Keratinocyte (primary cell): ENCODE results near the gene BRF1. TPM values are rescaled to one million over a fixed set of nuclear protein-coding genes. Genes with fewer than 3 reads are reported as not detected.

ENCODE experiments used
- DNase-seq: peaks from one replicate; pipeline ENCODE4 v3.0.0-alpha.2; 2011; ENCODE audit warnings: low read depth, missing footprints, low spot score
- FAIRE-seq: peaks from 2 replicates; lab custom pipeline; 2011; peaks lifted over from hg19 to GRCh38; lab: Jason Lieb, UNC
- H2AFZ ChIP-seq: 2 replicates; pipeline ENCODE4 v1.6.0; 2012; ENCODE audit warnings: low read length, control low read depth, inconsistent platforms; ENCODE audit not compliant: control insufficient read depth
- H3K27ac ChIP-seq: 2 replicates; pipeline ENCODE4 v1.5.1; 2011; ENCODE audit warnings: low read length; ENCODE audit not compliant: control insufficient read depth, insufficient read depth
- H3K27me3 ChIP-seq: 3 replicates; pipeline ENCODE4 v1.6.0; 2011; ENCODE audit warnings: low read length; ENCODE audit not compliant: control insufficient read depth, insufficient read depth; ENCODE audit errors: extremely low read depth
- H3K36me3 ChIP-seq, 2 experiments: 2 replicates in 1 of 2; 3 replicates in 1 of 2; pipeline ENCODE4 v1.5.1; 2011; ENCODE audit warnings: low read length in 2 of 2, mild to moderate bottlenecking in 1 of 2; ENCODE audit not compliant: control insufficient read depth in 2 of 2, insufficient read depth in 2 of 2; ENCODE audit errors: extremely low read depth in 1 of 2
- H3K4me1 ChIP-seq: 3 replicates; pipeline ENCODE4 v1.5.1; 2011; ENCODE audit warnings: low read length; ENCODE audit not compliant: control insufficient read depth, insufficient read depth; ENCODE audit errors: extremely low read depth
- H3K4me2 ChIP-seq: 3 replicates; pipeline ENCODE4 v1.6.0; 2011; ENCODE audit warnings: low read depth, low read length; ENCODE audit not compliant: control insufficient read depth, insufficient read depth; ENCODE audit errors: extremely low read depth
- H3K4me3 ChIP-seq, 3 experiments: fragments of 200-600 bp in 1 of 3; sonication (generic) in 1 of 3; 2 replicates in 2 of 3; 3 replicates in 1 of 3; pipeline ENCODE4 v1.5.1; 2011 to 2016; ENCODE audit warnings: low read length in 3 of 3, mild to moderate bottlenecking in 3 of 3, control low read depth in 2 of 3, inconsistent platforms in 1 of 3, low read depth in 1 of 3, mixed read lengths in 1 of 3, mixed run types in 1 of 3, moderate library complexity in 1 of 3; ENCODE audit not compliant: control insufficient read depth in 2 of 3, insufficient read depth in 2 of 3; ENCODE audit errors: extremely low read depth in 1 of 3
- H3K79me2 ChIP-seq: 2 replicates; pipeline ENCODE4 v1.6.0; 2012; ENCODE audit warnings: low read length; ENCODE audit not compliant: control insufficient read depth, insufficient read depth
- H3K9ac ChIP-seq: 3 replicates; pipeline ENCODE4 v1.6.0; 2011; ENCODE audit warnings: low read length; ENCODE audit not compliant: control insufficient read depth, insufficient read depth; ENCODE audit errors: extremely low read depth
- H3K9me1 ChIP-seq: 3 replicates; pipeline ENCODE4 v1.6.0; 2011; ENCODE audit warnings: low read length; ENCODE audit not compliant: control insufficient read depth, insufficient read depth; ENCODE audit errors: extremely low read depth
- H3K9me3 ChIP-seq: 2 replicates; pipeline ENCODE4 v1.5.1; 2012; ENCODE audit warnings: low read depth, low read length; ENCODE audit not compliant: control insufficient read depth
- H4K20me1 ChIP-seq: 3 replicates; pipeline ENCODE4 v1.6.0; 2011; ENCODE audit warnings: low read length; ENCODE audit not compliant: control insufficient read depth, insufficient read depth; ENCODE audit errors: extremely low read depth
- CTCF ChIP-seq, 3 experiments: IDR thresholded peaks in 1 of 3; conservative IDR thresholded peaks in 1 of 3; optimal IDR thresholded peaks in 1 of 3; 2 replicates in 2 of 3; 3 replicates in 1 of 3; pipeline versions ENCODE3 to v1.5.1; 2011; ENCODE audit warnings: low read length in 3 of 3, mild to moderate bottlenecking in 3 of 3, moderate library complexity in 2 of 3, control low read depth in 1 of 3, inconsistent platforms in 1 of 3; ENCODE audit not compliant: insufficient read depth in 2 of 3; ENCODE audit errors: extremely low read depth in 1 of 3
- EZH2 ChIP-seq: IDR thresholded peaks from one replicate; pipeline ENCODE4 v1.6.1; 2012; ENCODE audit warnings: inconsistent platforms, mild to moderate bottlenecking, low read length, moderate library complexity
- dilution Hi-C: fragments of 300-500 bp; cut with MboI; formaldehyde crosslinking; loops from one replicate; pipeline ENCODE4 v1.7.0; 2020; ENCODE audit warnings: low sequenced_read_pairs; ENCODE audit not compliant: extremely low pct_ligation_motif_present
- polyA minus RNA-seq, 3 experiments: library from RNA; depleted of rRNA, polyadenylated mRNA; stranded (reverse); fragments of >200 nt; gene quantifications; 1 replicate in 1 of 3; 2 replicates in 1 of 3; 3 replicates in 1 of 3; pipeline ENCODE4 v1.2.3, GENCODE V29; 2011
- polyA plus RNA-seq, 5 experiments: library from polyadenylated mRNA; depleted of rRNA in 3 of 5; stranded (reverse) in 3 of 5; stranded (forward) in 1 of 5; unstranded in 1 of 5; fragments of >200 nt; gene quantifications; 1 replicate in 1 of 5; 2 replicates in 3 of 5; 3 replicates in 1 of 5; pipeline versions ENCODE4 v1.2.1 to v1.2.3, GENCODE V29; 2011 to 2012; ENCODE audit warnings: missing spikeins in 2 of 5, low read depth in 1 of 5, low replicate concordance in 1 of 5

Gene BRF1, protein sequence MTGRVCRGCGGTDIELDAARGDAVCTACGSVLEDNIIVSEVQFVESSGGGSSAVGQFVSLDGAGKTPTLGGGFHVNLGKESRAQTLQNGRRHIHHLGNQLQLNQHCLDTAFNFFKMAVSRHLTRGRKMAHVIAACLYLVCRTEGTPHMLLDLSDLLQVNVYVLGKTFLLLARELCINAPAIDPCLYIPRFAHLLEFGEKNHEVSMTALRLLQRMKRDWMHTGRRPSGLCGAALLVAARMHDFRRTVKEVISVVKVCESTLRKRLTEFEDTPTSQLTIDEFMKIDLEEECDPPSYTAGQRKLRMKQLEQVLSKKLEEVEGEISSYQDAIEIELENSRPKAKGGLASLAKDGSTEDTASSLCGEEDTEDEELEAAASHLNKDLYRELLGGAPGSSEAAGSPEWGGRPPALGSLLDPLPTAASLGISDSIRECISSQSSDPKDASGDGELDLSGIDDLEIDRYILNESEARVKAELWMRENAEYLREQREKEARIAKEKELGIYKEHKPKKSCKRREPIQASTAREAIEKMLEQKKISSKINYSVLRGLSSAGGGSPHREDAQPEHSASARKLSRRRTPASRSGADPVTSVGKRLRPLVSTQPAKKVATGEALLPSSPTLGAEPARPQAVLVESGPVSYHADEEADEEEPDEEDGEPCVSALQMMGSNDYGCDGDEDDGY
- 5.4 to 8.1 TPM (median 6.5 TPM) in 3 replicates for polyA plus RNA-seq
- polyA plus RNA-seq (2011; ENCODE audit: low read depth), result 9.7 TPM
- polyA plus RNA-seq (2011; cell fraction: cytosol; rRNA removed), result 3.5 and 5.7 TPM in 2 replicates
- polyA plus RNA-seq (2011; cell fraction: nucleus; rRNA removed), result 16.5 and 18.3 TPM in 2 replicates
- polyA plus RNA-seq (2012; ENCODE audit: low replicate concordance), result 6.9 and 16.0 TPM in 2 replicates
- polyA minus RNA-seq, result 12.9 to 21.2 TPM (median 13.0 TPM) in 3 replicates
- polyA minus RNA-seq (2011; cell fraction: cytosol; rRNA and poly(A)+ RNA removed), result 7.5 TPM
- 21.6 and 27.5 TPM in 2 replicates for polyA minus RNA-seq (2011; cell fraction: nucleus; rRNA and poly(A)+ RNA removed)

- H3K9me3 ChIP-seq, result no peaks in the 10 kb centered on the region
- H4K20me1 ChIP-seq, result no peaks in the 10 kb centered on the region
- H3K4me2 ChIP-seq, result peak within 1 kb of the TSS; percentile 87
- H3K27ac ChIP-seq, result peak within 1 kb of the TSS; percentile 69
- H3K36me3 ChIP-seq, result no peaks in the 10 kb centered on the region
- dilution Hi-C loops, result no loop called here
- no peaks in the 10 kb centered on the region for H3K9me1 ChIP-seq
- H3K4me1 ChIP-seq, result peaks cover 5% of the 10 kb centered on the region
- FAIRE-seq (no peak), DNase-seq (peak; percentile 44)
- TF ChIP-seq CTCF (optimal IDR thresholded peaks at IDR 0.05 in 1 of 3, IDR thresholded peaks at IDR 0.05 in 1 of 3, conservative IDR thresholded peaks at IDR 0.05 in 1 of 3; ENCODE audit: extremely low read depth in 1 of 3, insufficient read depth in 2 of 3, low read length in 3 of 3) (no peak), EZH2 (no peak)
- no peaks in the 10 kb centered on the region for H3K27me3 ChIP-seq
- peak within 1 kb of the TSS; percentile 96 for H2AFZ ChIP-seq
- peak within 1 kb of the TSS; percentile 89 for H3K9ac ChIP-seq
- H3K79me2 ChIP-seq, result peaks cover 40% of the 10 kb centered on the region
- H3K4me3 ChIP-seq, result peak within 1 kb of the TSS; percentile 75 to 96 (median 86)
Observed at GRCh38 chr14:105300542-105301102, at the start of gene BRF1. TSS of gene BRF1 (minus strand) at chr14:105301001. CDS start at chr14:105300629, 372 bp downstream.

DNA sequence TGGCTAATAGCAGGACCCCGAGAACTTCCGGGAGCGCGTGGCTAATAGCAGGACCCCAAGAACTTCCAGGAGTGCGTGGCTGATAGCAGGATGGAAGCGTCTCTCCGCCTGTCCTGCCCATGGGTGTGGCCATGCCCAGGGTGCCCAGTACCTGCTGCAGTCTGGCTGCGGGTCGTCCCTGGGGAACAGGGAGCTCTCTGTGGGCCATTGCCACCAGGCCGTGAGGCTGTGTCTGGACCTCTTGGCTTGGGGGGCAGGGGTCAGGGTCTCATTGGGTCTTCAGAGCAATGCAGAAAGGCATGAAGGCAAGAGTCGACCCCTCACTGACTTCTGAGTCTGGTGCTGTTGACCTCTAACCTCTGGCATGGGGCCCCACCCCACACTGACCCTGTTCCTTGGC, 49.2 kb upstream of the BRF1 start:
- Histone ChIP-seq H3K4me1 (peaks cover 5% of the 10 kb centered on the region), H4K20me1 (peaks cover 6% of the 10 kb centered on the region), H3K27me3 (no peaks in the 10 kb centered on the region), H3K79me2 (no peaks in the 10 kb centered on the region), H3K9me1 (no peaks in the 10 kb centered on the region), H3K4me3 (no peak overlapping the region), H3K27ac (no peak overlapping the region), H3K9me3 (no peaks in the 10 kb centered on the region), H3K36me3 (peaks cover 0 to 2% of the 10 kb centered on the region in 2 experiments), H3K9ac (no peak overlapping the region), H3K4me2 (no peak overlapping the region), H2AFZ (no peak overlapping the region)
- no peak for TF ChIP-seq EZH2
- no peak for TF ChIP-seq CTCF (optimal IDR thresholded peaks at IDR 0.05 in 1 of 3, IDR thresholded peaks at IDR 0.05 in 1 of 3, conservative IDR thresholded peaks at IDR 0.05 in 1 of 3; ENCODE audit: extremely low read depth in 1 of 3, insufficient read depth in 2 of 3, low read length in 3 of 3)
- FAIRE-seq (no peak), DNase-seq (no peak)
- dilution Hi-C loops, result no loop called here
